ENCODE data around the gene CT55.
"Not testable (repeated sequence)": the region's sequence is repeated elsewhere in the genome, so short reads cannot be mapped to it uniquely, and the experiment has no call there.

Gene CT55

GRCh38 chrX:135170877-135171519, at the start of gene CT55:
Gene CT55, minus strand, starts transcription at chrX:135171398. Its CDS starts 227 bp downstream, at chrX:135171171.
- no peak for DNase-seq (ENCODE audit: low read depth, low spot score)

- no peak for DNase-seq (ENCODE audit: low read depth, low spot score)
These were observed 42.1 kb upstream of the CT55 start for GRCh38 chrX:135213200-135213844.

- not testable (repeated sequence) for DNase-seq (ENCODE audit: low read depth, low spot score)
These were observed 35.2 kb upstream of the CT55 start for GRCh38 chrX:135206427-135206826.

- DNase-seq (ENCODE audit: low read depth, low spot score) = no peak
These were observed 29.1 kb upstream of the CT55 start for GRCh38 chrX:135200297-135200696.

GRCh38 chrX:135194684-135195083, 23.5 kb upstream of the CT55 start:
- no peak for DNase-seq (ENCODE audit: low read depth, low spot score)

GRCh38 chrX:135193740-135194139, 22.5 kb upstream of the CT55 start:
- DNase-seq (ENCODE audit: low read depth, low spot score) = no peak

GRCh38 chrX:135191838-135192237, 20.6 kb upstream of the CT55 start:
- no peak for DNase-seq (ENCODE audit: low read depth, low spot score)

- peak; percentile 20 for DNase-seq (ENCODE audit: low read depth, low spot score)
These were observed 14.7 kb upstream of the CT55 start for GRCh38 chrX:135185795-135186443.

GRCh38 chrX:135178636-135179035, 7.4 kb upstream of the CT55 start:
- DNase-seq (ENCODE audit: low read depth, low spot score) = no peak

GRCh38 chrX:135170468-135170867, 730 bp downstream of the CT55 start:
- DNase-seq (ENCODE audit: low read depth, low spot score) = no peak

GRCh38 chrX:135169534-135169933, 1.7 kb downstream of the CT55 start:
- DNase-seq (ENCODE audit: low read depth, low spot score) = not testable (repeated sequence)

- no peak for DNase-seq (ENCODE audit: low read depth, low spot score)
These were observed 2.7 kb downstream of the CT55 start for GRCh38 chrX:135168486-135168885.

- DNase-seq (ENCODE audit: low read depth, low spot score) = not testable (repeated sequence)
These were observed 16.5 kb downstream of the CT55 start for GRCh38 chrX:135154688-135155087.

- DNase-seq (ENCODE audit: low read depth, low spot score) = not testable (repeated sequence)
These were observed 45.1 kb downstream of the CT55 start for GRCh38 chrX:135126145-135126544.

- DNase-seq (ENCODE audit: low read depth, low spot score) = not testable (repeated sequence)
These were observed 51.1 kb downstream of the CT55 start, which contains the start of gene ETDB for GRCh38 chrX:135120056-135120576. Gene ETDB, minus strand, starts transcription at chrX:135120526. Its CDS starts 1,265 bp downstream, at chrX:135119261.

- not testable (repeated sequence) for DNase-seq (ENCODE audit: low read depth, low spot score)
These were observed 55.1 kb downstream of the CT55 start for GRCh38 chrX:135116064-135116463.

- no peak for DNase-seq (ENCODE audit: low read depth, low spot score)
These were observed 56.8 kb downstream of the CT55 start for GRCh38 chrX:135114392-135114791.

GRCh38 chrX:135112743-135113142, 58.5 kb downstream of the CT55 start:
- DNase-seq (ENCODE audit: low read depth, low spot score) = no peak

- DNase-seq (ENCODE audit: low read depth, low spot score) = no peak
These were observed 59.0 kb downstream of the CT55 start for GRCh38 chrX:135112096-135112729.

GRCh38 chrX:135109554-135109953, 61.6 kb downstream of the CT55 start:
- DNase-seq (ENCODE audit: low read depth, low spot score) = no peak
